Tibial nerve (tissue), 4 donors: Measurements from ENCODE around the gene GPHA2. TPM values are rescaled to one million over a fixed set of nuclear protein-coding genes. Genes with fewer than 3 reads are reported as not detected.

ENCODE experiments used
- DNase-seq, 2 donors: peaks; one replicate each; pipeline ENCODE4 v3.0.0-alpha.2; 2019; ENCODE audit warnings: low spot score in 2 of 2
- H3K27ac ChIP-seq, 4 donors: fragments of 200-600 bp; sonication (generic) in 3 of 4; one replicate each; pipeline ENCODE4 v1.5.1; 2017 to 2019; ENCODE audit warnings: mild to moderate bottlenecking in 1 of 4
- H3K27me3 ChIP-seq, 2 donors: fragments of 200-600 bp; sonication (generic) in 1 of 2; one replicate each; pipeline versions ENCODE4 v1.5.1 to v1.6.0; 2017 to 2019
- H3K36me3 ChIP-seq, 3 donors: fragments of 200-600 bp; sonication (generic); one replicate each; pipeline ENCODE4 v1.5.1; 2018 to 2019
- H3K4me1 ChIP-seq, 4 donors: fragments of 200-600 bp; sonication (generic) in 3 of 4; one replicate each; pipeline ENCODE4 v1.5.1; 2017 to 2019
- H3K4me3 ChIP-seq, 4 donors: fragments of 200-600 bp; sonication (generic) in 3 of 4; one replicate each; pipeline ENCODE4 v1.5.1; 2017 to 2019; ENCODE audit warnings: mild to moderate bottlenecking in 1 of 4, moderate library complexity in 1 of 4
- H3K9me3 ChIP-seq, 4 donors: fragments of 200-600 bp; sonication (generic) in 3 of 4; one replicate each; pipeline ENCODE4 v1.5.1; 2017 to 2019
- CTCF ChIP-seq, 5 experiments: fragments of 200-600 bp in 3 of 5; fragments of 450-650 bp in 2 of 5; sonication (generic) in 3 of 5; IDR thresholded peaks; one replicate each; pipeline ENCODE4 v1.5.1; 2016 to 2019; ENCODE audit warnings: antibody characterized with exemption in 5 of 5, mild to moderate bottlenecking in 3 of 5, moderate library complexity in 2 of 5
- EP300 ChIP-seq, 2 donors: sonication (generic); formaldehyde crosslinking; IDR thresholded peaks; one replicate each; pipeline ENCODE4 v1.6.1; 2017; ENCODE audit warnings: antibody characterized with exemption in 2 of 2, mild to moderate bottlenecking in 1 of 2
- POLR2A ChIP-seq, 2 donors: fragments of 450-650 bp; IDR thresholded peaks; one replicate each; pipeline ENCODE4 v1.6.1; 2017; ENCODE audit warnings: antibody characterized with exemption in 2 of 2, mild to moderate bottlenecking in 2 of 2, moderate library complexity in 2 of 2
- WGBS, 2 donors: methylation state at CpG; one replicate each; pipeline ENCODE4 v1.1.5; 2018; 5-methylcytosine and 5-hydroxymethylcytosine counted together
- total RNA-seq, 4 donors: library from RNA; depleted of rRNA; stranded (reverse); fragments of >200 nt; gene quantifications; one replicate each; pipeline ENCODE4 v1.1.0, GENCODE V29; 2016

The GPHA2 gene
- total RNA-seq, 4 donors from 2014 or later: not detected

DNA sequence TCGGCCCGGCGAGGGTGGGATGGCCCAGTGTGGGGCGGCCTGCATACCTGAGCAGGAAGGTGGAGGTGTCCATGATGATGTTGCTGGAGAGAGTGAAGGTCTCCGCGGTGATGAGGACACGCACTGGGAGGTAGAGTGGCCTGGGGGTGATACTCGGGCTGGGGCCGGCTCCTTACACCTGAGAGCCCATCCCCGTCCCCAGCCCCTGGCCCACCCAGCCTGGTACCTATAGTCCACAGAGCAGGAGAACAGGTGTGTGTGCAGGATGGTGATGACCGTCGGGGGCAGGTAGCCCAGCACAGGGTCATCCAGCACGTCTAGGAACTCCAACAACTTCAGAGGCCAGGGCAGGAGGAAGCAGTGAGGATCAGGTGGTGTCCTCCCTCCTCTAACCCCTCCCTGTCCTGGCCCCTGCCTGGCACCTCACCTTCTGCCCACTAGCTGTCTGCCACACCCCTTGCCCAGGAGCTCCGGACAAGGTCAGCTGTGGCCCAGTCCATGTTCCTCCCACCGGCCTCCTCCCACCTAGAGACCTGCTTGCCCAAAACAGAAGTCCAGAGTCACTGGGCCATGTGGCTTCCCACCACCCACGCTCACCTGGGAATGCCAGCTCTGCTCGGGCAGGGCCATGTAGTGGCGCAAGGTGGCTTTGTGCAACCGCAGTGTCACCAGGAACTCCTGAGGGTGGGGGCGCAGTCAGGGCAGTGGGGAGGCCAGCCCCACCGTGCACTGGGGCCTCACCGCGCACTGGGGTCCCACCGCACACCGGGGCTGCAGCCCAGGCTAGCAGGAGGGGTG is 30.0 kb downstream of the GPHA2 start:
- no peak for DNase-seq
- Histone ChIP-seq H3K4me3 (no peak overlapping the region), H3K27ac (no peak overlapping the region), H3K36me3 (peaks cover 9 to 100% (median 31%) of the 10 kb centered on the region in 3 donors), H3K27me3 (no peaks in the 10 kb centered on the region), H3K9me3 (no peaks in the 10 kb centered on the region), H3K4me1 (no peaks in the 10 kb centered on the region)
- TF ChIP-seq CTCF (IDR thresholded peaks at IDR 0.05): no peak
- no peak for TF ChIP-seq POLR2A (IDR thresholded peaks at IDR 0.05)
- no peak for TF ChIP-seq EP300 (IDR thresholded peaks at IDR 0.05)
- WGBS, 2 donors: 91 to 94% methylated on average over 14 to 25 of the region's 25 CpGs

DNA sequence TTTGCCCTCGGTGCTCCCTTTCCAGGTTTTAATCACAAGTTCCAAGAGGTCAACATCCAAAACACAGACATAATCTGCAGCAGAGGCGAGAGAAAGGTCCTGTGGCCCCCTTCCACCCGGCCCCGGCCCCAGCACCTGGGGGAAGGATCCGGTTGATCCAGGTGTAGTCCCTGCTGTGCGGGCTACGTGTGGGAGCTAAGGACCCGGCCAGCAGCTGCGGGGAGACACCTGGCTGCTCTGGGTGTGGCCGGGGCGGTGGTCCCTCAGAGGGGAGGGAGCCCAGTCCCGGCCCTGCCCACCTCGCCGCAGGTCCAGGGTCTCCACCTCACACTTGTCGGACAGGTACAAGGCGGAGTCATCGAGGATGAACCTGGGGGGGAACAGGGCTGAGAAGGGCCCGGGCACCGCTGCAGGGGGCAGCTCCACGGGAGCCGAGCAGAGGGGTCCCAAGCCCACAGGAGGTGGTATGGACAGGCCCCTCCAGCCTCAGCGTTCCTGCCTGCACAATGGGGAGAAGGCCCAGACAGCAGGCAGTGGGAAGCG is 32.3 kb downstream of the GPHA2 start:
- DNase-seq: no peak
- no peak overlapping the region for H3K27ac ChIP-seq
- TF ChIP-seq POLR2A (IDR thresholded peaks at IDR 0.05): no peak
- TF ChIP-seq CTCF (IDR thresholded peaks at IDR 0.05): no peak
- no peak for TF ChIP-seq EP300 (IDR thresholded peaks at IDR 0.05)
- peaks cover 5 to 100% (median 23%) of the 10 kb centered on the region in 3 donors for H3K36me3 ChIP-seq
- no peaks in the 10 kb centered on the region for H3K4me1 ChIP-seq
- no peaks in the 10 kb centered on the region for H3K27me3 ChIP-seq
- H3K9me3 ChIP-seq: no peaks in the 10 kb centered on the region
- 91 to 92% methylated on average over 22 to 23 of the region's 23 CpGs for WGBS, 2 donors
- H3K4me3 ChIP-seq: no peak overlapping the region

- H3K36me3 ChIP-seq: peaks cover 5 to 100% (median 23%) of the 10 kb centered on the region in 3 donors
- no peaks in the 10 kb centered on the region for H3K9me3 ChIP-seq
- WGBS, 2 donors: 84 to 89% methylated on average over 23 to 24 of the region's 30 CpGs
- H3K4me1 ChIP-seq: no peaks in the 10 kb centered on the region
- H3K27me3 ChIP-seq: no peaks in the 10 kb centered on the region
- TF ChIP-seq CTCF (IDR thresholded peaks at IDR 0.05) (no peak), EP300 (IDR thresholded peaks at IDR 0.05) (no peak), POLR2A (IDR thresholded peaks at IDR 0.05) (no peak)
- no peak overlapping the region for H3K4me3 ChIP-seq
- no peak overlapping the region for H3K27ac ChIP-seq
- DNase-seq: no peak
Observed at GRCh38 chr11:64902102-64902900, 33.4 kb downstream of the GPHA2 start.

DNA sequence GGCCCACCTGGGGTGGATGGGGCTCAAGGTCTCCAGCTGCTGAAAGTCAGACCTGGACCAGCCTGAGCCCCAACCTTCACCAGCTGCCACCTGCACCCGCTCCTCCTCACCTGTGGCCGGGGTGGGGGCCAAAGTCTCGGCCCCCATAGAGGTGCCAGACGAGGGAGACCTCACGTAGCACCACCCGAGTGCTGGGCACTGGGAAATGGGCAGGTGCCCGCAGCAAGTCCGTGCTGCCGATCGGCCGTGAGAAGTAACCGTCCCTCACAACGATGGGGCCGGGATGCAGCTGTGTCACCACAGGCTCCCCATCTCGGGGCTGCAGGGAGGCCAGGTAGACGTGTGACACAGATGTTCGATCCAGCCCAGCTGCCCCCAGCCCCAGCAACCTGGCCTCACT is 34.9 kb downstream of the GPHA2 start:
- 95 to 98% methylated on average over 13 to 17 of the region's 17 CpGs for WGBS, 2 donors
- Histone ChIP-seq H3K4me3 (no peak overlapping the region), H3K36me3 (peaks cover 2 to 100% (median 20%) of the 10 kb centered on the region in 3 donors), H3K27ac (no peak overlapping the region), H3K9me3 (no peaks in the 10 kb centered on the region), H3K27me3 (no peaks in the 10 kb centered on the region), H3K4me1 (no peaks in the 10 kb centered on the region)
- TF ChIP-seq EP300 (IDR thresholded peaks at IDR 0.05) (no peak), CTCF (IDR thresholded peaks at IDR 0.05) (no peak), POLR2A (IDR thresholded peaks at IDR 0.05) (no peak)
- DNase-seq: no peak
